NCI-H526 treated with DMSO at 0.1 percent for 48 hours (cell line): ENCODE results near the gene IL1RAPL1.

Experiments
- DNase-seq: peaks from one replicate; lab custom pipeline; 2025; lab: John Stamatoyannopoulos, UW

IL1RAPL1 gene

DNA sequence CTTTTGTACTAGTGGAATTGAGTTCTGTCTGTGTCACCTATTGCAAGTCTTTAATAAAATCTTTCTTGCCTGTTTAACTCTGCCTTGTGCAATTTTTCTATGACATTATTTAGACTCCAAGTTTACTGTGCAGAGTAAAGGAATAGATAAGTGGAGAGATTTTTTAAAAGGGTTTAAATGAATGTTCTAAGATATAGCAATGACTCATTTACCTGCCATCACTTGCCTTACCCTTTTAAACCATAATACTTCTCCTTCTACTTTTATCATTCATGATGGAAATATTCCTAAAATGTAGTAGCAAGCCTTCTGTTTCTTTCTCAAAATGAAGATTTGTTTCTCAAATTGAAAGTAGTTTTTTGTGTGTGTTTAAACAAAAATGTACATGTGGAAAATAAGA lies 845.3 kb downstream of the IL1RAPL1 start:
- no peak for DNase-seq

DNA sequence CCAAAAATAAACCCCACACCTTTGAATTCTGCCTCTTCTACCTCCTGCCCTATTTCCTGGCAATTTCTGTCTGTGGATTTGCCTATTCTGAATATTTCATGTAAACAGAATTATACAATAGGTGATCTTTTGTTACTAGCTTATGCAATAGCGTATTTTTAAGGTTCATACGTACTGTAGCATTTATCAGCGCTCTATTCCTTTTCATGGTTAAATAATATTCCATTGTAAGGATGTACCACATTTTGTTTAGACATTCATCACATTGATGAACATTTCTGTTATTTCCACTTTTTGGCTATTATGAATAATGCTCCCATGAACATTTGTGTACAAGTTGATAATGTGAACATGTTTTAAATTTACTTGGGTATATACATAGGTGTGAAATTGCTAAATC lies 847.7 kb downstream of the IL1RAPL1 start:
- no peak for DNase-seq

- no peak for DNase-seq
Observed at GRCh38 chrX:29435396-29435795, 848.1 kb downstream of the IL1RAPL1 start.

DNA sequence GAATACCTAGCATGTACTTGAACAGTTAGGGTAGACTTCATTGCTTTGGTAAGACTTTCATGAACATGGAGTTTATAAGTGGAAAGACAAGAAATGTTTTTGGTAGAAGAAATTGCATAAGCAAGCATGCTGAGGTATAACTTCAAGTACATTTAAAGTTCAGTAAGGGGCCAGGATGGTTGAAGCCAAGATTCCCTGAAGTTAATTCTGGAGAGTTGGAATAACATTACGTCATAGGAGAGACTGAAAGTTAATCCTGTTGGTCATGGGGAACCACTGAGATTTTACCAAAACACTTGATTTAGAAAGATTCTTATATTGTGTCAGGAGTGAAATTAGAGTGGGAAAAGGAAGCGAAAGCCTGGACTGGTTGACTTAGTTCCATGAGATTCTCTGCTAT lies 860.6 kb downstream of the IL1RAPL1 start:
- no peak for DNase-seq

GRCh38 chrX:29453333-29453732 lies 866.1 kb downstream of the IL1RAPL1 start:
- DNase-seq = no peak

- no peak for DNase-seq
Observed at GRCh38 chrX:29455702-29456101, 868.5 kb downstream of the IL1RAPL1 start.

DNA sequence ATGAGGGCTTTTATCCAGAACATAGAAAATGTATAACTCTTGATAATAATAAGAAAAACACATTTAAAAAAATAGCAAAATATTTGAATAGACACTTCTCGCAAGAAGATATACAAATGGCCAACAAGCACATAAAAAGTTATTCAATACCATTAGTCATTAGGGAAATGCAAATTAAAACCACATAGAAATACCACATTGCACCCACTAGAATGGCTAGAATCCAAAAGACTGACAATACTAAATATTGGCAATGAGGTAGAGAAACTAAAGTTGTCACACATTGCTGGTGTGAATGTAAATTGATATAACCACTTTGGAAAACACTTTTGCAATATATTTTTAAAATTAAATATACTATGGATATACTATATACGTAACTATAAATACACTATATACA lies 873.8 kb downstream of the IL1RAPL1 start:
- no peak for DNase-seq

DNA sequence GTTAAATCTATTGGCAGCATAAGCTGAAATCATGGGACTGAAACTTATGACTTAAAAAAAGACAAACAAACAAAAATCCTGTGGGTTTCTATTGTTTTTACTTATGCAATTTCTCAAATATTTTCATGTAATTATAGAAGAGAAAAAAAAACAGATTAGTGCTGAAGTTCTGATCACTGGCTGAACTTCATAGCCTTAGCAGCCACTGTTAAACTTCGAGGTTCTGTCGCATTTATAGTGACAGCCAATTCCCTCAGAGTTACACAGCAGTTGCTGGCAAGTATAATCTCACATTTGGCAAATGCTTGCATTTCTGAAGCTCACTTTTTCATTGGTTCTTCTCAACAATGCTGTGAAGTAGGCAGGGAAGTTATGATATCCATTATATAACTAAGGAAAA lies 879.2 kb downstream of the IL1RAPL1 start:
- DNase-seq = no peak

DNA sequence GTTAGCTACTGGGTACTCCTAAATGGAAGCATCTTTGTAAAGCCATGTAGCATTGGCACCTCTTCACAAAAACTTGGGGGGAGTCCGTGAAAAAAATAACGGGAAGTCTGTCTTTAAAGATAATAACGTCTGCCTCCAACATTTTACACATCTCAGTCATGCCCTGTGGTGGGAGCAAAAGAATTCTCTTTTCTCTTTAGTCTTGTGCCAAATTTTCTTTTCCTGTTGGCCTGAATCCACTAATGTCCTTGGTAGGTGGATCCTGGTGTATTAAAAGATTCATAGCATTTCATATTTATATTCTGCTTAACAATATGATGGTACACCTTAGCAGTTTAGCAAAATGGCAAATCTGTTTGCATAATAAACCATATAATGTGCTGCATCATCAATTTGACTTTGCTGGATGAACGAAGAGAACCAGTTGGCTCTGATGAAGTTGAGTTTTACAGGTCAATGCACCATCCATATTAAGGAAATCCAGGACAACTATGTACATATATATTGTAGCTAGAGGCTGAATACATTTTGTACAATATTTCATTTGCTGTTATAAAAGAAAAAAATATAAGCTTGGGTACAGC lies 881.8 kb downstream of the IL1RAPL1 start:
- DNase-seq = no peak

DNA sequence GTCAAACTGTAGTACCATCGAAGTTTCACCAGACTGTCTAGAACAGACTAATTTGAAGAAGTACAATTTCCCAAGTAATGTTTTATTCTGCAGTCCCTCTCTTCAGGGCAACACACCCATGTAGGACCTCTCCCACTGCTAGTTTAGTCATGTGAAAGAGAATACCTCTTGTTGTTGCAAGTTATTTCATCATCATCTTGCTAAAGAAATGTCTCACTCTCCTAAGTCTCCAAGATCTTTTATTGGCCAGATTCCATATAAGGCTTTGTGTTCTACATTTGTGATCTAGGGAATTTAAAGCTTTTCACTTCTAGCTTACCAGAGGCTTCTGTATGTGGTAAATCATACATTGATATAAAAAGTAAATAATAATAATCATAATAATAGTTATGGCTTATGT lies 882.8 kb downstream of the IL1RAPL1 start:
- DNase-seq = no peak

- DNase-seq = no peak
Observed at GRCh38 chrX:29471829-29472228, 884.6 kb downstream of the IL1RAPL1 start.

- no peak for DNase-seq
Observed at GRCh38 chrX:29477878-29478277, 890.6 kb downstream of the IL1RAPL1 start.

- peak; percentile 21 for DNase-seq
Observed at GRCh38 chrX:29478336-29479069, 891.3 kb downstream of the IL1RAPL1 start.

DNA sequence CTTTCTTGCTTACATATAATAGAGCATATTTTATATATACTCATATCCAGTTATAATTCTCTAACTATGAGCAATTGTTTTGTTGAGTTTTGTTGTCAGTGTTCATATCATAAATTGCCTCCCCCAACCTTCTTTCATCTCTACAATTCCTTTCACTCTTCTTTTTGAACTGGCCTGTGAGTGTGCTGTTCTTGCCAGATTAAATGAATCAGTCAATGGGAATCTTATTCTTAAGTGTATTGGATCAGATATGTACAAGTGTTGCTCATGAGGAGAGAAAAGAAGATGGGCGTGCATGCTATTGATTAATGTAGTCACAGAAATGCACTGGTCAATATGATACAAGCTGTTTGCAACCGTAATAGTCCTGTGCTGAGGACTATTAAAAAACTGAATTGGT lies 900.0 kb downstream of the IL1RAPL1 start:
- no peak for DNase-seq

- DNase-seq = no peak
Observed at GRCh38 chrX:29487714-29488113, 900.5 kb downstream of the IL1RAPL1 start.

GRCh38 chrX:29488919-29489318 lies 901.7 kb downstream of the IL1RAPL1 start:
- no peak for DNase-seq

DNA sequence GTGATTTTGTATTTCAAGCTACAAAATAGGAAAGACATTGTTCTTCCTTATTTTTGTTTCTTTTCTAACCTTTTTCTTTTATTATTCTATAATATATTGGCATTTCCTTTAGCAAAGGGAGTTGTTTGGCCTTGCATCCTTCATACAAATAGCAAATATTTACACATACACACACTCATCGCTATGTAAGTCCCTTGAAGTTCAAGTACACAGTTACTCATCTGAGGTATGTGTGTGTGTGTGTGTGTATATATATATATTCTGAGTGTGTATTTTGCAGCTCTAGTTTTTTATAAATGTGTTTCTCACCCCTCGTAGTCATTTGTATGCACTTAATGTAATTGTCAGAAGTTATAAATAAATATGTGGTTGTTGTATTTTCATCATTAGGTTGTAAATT lies 903.4 kb downstream of the IL1RAPL1 start:
- no peak for DNase-seq

- no peak for DNase-seq
Observed at GRCh38 chrX:29491659-29492058, 904.4 kb downstream of the IL1RAPL1 start.

- no peak for DNase-seq
Observed at GRCh38 chrX:29496636-29497180, 909.5 kb downstream of the IL1RAPL1 start.

- DNase-seq = no peak
Observed at GRCh38 chrX:29506729-29507128, 919.5 kb downstream of the IL1RAPL1 start.

DNA sequence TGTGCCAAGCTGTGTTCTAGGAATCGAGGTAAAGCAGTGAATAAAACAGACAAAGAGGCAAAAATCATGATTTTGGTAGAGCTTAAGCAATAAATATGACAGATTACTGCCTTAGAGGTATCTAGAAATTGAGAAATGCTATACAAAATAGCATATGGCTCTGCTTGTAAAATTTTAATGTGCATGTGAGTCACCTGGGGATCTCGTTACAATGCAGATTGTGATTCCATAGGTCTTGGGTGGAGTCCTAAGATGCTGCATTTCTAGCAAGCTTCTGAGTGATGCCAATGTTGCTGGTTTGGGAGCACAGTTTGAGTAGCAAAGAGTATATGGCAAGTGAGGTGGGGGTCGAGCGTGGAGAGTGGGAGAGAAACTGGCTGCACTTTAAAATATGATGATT lies 930.9 kb downstream of the IL1RAPL1 start:
- DNase-seq = no peak

DNA sequence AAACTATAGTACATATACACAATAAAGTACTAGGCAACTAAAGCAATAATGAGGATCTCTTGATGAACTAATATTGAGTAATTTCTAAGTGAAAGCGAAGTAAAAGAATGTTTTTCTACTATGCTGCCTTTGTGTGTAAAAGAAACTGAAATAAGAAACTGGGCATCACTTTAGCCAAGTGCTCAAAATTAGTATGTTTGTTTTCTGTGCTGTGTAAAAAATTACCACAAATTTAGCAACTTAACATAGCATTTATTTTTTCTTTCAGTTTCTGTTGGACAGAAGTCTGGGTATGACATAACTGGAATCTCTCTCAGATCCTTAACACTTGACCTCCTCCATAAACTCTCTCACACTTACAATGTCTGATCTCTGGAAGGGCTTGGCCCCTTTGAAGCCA lies 941.0 kb downstream of the IL1RAPL1 start:
- DNase-seq = no peak

DNA sequence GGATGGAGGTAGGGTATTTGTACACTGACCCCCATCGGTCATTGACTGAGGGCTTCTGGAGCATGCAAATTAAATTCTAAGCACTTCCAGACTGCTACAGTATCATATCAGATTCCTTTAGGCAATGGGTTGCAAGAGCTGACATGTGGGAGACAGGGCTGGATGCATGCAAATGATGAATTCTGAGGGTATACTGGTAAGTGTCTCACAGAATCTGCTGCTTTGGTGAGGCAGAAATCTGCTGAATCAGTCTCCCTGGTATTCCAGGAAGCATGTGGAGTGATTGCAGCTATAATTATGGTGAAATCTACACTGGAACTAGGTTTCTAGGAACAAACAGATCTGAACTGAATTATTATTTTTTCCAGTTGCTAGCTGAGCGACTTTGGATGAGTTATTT lies 943.3 kb downstream of the IL1RAPL1 start:
- DNase-seq = no peak

GRCh38 chrX:29531336-29531735 lies 944.1 kb downstream of the IL1RAPL1 start:
- no peak for DNase-seq
